ENCODE results near the gene ADM5.

Gene ADM5

DNA sequence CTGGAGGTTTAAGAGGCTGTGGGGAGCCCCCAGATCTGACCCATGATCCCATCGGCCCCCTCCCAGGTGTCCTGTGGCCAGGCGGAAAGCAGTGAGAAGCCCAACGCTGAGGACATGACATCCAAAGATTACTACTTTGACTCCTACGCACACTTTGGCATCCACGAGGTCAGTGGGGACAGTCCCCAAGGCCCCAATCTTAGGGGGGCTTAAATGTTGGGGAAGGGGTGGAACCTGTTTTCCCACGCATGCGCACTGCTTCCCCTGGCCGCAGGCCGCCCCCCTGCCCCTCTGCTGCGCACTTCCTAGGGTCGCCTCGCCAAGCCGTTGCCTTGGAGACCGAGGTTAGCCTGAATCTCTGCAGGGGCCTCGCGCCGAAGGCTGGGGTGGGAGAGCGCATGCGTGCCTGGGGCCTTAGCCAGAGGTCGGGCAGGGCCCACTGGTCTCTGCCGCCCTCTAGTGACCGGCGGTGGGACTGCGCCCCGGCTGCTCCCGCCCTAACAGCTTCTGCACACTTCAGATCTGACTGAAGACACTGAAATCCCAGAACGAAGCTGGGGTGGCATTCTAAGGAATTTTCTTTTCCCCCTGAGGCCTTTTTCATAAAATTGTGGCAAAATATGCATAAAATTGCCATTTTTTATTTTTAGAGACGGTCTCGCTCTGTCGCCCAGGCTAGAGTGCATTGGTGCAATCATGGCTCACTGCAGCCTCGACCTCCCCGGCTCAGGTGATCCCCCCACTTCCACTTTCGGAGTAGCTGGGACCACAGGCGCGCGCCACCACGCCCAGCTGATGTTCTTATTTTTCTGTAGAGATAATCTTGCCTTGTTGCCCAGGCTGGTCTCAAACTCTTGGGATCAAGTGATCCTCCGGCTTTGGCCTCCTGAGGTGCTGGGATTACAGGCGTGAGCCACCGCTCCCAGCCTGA, 8.7 kb upstream of the ADM5 start:
- DNase-seq, result peak; percentile 78

DNA sequence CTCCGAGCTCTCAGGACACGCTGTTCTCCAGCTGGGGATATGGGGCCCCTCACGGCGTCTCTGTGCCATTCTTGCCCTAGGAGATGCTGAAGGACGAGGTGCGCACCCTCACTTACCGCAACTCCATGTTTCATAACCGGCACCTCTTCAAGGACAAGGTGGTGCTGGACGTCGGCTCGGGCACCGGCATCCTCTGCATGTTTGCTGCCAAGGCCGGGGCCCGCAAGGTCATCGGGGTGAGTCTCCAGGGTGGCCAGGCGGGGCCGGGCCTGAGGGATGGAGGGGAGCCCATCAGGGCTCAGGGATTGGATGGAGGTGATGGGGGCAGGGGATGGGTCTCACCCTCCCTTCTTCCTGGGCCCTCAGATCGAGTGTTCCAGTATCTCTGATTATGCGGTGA, 7.6 kb upstream of the ADM5 start:
- DNase-seq, result no peak

DNA sequence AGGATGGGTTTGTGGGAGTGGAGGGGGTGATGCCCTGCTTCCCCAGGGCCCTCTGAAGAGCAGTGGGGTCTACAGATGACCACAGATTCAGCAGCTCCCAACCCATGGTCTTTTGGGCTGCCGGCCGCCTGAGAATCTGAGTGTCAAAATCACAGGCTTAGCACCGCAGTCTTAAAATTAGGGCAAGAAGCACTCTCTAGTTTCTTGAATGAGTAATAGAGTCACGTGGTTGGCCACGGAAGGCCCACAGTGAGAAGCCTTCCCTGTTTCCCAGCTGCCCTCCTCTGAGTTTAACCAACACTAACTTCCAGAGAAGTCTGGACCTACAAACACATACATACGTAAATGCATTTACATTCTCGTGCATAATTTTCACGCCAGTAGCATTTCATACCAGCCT, 7.1 kb upstream of the ADM5 start:
- DNase-seq, result no peak

DNA sequence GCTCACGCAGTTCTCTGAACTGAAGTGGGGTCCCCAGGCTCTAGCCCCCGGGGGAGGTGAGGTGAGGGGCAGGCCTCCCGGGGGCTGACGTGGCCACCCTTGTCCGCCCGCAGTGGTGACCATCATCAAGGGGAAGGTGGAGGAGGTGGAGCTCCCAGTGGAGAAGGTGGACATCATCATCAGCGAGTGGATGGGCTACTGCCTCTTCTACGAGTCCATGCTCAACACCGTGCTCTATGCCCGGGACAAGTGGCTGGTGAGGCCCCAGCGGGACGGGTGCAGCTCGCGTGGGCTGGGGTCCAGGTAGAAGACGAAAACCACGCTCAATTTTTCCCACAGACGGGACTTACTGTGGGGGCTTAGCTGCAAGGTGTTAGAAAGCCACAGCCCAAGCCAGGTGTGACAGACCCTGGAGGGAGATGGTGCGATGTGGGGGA, 5.6 kb upstream of the ADM5 start:
- DNase-seq, result no peak

DNA sequence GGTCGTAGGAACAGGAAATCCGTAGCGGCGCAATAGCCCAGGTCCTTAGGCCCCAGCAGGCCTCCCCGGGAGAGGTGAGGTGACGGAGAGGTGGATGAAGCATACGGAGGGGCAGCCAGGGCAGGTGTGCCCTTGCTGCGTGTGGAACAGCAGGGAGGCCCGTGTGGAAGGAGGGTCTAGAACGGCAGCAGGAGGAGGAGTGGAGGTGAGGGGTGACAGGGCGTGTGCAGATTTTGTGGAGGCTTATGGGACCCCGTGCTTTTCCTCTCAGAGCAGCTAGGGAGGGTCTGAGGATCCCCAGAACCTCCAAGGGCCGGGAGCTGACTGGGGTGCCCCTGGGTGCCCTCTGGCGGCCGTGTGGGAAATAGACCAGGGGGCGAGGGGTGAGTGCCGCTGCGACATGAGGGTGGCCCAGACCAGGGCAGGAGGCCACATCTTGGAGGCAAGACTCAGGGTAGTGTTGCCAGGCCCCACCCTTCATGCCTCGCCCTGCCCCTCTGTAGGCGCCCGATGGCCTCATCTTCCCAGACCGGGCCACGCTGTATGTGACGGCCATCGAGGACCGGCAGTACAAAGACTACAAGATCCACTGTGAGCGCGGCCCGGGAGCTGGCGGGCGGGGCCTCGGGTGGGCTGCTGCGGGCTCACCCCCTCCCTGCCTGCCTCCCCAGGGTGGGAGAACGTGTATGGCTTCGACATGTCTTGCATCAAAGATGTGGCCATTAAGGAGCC, 5.0 kb upstream of the ADM5 start:
- DNase-seq, result no peak

DNA sequence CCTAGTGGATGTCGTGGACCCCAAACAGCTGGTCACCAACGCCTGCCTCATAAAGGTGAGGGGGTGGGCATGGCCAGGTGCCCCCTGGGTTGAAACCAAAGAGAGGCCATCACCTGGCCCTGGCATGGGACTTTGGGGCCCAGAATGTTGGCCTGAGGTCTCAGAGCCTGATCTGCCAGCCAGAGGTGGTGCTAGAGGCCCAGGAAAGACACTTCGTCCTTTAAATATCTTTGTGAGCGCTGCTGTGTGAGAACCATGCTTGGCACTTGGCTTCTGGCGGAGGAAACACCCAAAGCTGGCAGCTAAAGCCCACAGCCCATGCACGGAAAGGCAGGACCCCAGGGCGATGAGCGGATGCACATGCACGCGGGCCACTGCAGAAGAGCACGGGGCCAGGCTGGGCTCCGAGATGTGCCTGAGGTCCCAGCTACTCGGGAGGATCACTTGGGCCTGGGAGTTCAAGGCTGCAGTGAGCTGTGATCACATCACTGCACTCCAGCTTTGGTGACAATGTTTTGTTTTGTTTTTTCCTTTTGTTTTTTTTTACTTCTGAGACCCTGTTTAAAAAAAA, 4.3 kb upstream of the ADM5 start:
- no peak for DNase-seq

DNA sequence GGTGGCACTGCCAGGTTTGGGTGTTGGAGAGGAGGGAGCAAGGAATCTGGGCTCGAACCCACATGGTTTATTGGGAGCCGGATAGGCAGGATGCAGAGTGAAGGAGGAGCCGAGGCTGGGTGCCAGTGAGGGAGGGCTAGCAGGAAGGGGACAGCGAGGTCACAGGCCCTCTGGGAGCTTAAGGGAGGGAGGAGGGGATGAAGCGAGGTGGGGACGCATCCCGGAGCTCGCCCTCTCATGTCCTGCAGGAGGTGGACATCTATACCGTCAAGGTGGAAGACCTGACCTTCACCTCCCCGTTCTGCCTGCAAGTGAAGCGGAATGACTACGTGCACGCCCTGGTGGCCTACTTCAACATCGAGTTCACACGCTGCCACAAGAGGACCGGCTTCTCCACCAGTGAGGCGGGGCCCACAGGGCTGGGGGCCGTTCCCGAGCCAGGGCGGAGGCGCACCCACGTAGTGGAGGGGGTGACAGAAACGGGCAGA, 3.5 kb upstream of the ADM5 start:
- no peak for DNase-seq

DNA sequence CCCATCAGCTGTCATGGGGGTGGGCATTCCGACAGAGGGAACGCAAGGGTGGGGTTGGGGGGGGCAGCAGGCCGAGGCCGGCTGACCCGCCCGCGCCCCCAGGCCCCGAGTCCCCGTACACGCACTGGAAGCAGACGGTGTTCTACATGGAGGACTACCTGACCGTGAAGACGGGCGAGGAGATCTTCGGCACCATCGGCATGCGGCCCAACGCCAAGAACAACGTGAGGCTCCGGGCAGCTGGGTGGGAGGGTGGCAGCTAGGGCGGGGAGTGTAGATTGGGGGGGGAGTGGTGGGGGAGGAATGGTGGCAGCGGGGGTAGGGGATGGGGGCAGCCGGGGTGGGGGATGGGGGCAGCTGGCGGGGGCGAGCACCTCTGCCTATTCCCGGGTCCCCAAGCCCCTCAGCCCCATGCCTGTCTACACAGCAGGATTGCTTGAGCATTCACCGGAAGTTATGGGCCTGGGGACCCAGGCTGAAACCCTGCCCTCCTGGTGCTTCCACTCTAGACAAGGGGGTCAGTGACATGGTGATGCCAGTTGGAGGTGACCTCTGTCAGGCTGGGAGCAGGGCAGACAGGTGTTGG, 2.8 kb upstream of the ADM5 start:
- no peak for DNase-seq

DNA sequence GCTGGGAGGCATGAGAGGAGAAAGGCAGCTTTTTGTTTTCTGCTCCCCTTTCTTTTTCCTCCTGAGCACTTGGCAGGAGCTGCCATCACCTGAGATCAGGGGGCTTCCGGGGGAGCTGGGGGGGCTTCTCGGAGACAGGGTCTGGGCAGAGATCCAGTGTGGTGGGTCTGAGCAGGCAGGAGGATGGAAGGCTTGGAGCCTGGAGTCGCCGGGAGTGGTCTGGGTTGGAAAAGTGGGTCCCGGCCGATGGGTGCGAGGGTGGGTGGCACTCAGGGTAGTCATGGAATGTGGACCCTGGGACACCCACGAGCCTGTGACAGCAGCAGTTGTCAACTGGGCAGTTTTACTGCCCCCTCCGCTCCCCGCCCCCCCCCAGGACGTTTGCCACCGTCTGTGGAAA, 2.2 kb upstream of the ADM5 start:
- DNase-seq, result no peak

DNA sequence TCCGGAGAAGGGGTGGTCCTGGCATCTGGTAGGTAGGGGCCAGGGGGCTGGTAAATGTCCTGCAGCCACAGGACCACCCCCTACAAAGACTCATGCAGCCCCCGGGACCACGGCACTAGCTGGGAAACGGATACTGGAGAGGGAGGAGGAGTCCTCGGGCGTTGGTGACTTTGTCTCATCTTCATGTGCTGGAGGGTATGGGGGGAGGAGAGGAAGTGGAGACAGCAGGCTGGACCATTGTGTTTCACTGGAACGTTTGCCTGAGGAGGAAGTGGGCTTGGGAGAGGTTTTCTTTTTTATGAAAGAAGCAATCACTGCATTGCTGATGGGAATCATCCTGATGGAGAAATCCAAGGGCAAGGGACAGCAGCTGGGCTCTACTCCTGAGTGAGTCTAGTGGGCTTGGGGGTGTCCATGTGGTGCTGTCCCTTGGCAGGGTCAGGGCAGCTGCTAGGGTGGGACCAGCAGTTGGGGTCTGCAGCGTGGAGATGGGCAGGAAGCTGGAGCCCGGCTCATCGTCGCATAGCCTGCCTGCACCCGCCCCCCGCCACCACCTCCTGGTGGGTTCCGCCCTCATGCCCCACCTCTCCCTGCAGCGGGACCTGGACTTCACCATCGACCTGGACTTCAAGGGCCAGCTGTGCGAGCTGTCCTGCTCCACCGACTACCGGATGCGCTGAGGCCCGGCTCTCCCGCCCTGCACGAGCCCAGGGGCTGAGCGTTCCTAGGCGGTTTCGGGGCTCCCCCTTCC, 1.7 kb upstream of the ADM5 start:
- no peak for DNase-seq

DNA sequence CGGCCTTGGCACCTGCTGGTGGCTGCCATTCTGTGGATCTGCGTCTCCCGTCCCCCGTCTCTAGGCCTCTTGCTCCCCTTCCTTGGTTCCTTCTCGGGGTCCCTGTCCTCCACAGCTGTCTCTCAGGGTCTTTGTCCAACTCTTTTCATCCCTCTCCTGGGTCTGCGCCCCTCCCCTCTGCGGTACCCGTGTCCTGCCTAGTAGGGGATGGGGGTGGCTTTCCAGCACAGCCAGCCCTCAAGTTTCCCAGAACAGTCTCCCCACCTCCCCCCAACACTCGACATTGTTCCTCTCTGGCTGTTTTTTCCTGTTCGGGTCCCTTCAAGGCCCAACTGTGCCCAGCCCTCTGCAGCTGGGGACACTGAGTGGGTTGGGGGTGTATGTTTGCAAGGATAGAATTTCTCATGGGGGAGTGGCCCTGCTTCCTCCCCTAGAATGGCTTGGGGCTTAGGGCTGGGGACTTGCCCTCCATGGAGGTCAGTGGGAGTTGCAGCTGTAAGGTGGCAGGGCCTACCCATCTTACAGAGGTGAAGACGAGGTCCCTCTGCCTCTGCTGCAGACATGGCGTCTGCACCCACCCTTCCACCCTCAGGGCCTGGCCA, 762 bp upstream of the ADM5 start:
- no peak for DNase-seq

DNA sequence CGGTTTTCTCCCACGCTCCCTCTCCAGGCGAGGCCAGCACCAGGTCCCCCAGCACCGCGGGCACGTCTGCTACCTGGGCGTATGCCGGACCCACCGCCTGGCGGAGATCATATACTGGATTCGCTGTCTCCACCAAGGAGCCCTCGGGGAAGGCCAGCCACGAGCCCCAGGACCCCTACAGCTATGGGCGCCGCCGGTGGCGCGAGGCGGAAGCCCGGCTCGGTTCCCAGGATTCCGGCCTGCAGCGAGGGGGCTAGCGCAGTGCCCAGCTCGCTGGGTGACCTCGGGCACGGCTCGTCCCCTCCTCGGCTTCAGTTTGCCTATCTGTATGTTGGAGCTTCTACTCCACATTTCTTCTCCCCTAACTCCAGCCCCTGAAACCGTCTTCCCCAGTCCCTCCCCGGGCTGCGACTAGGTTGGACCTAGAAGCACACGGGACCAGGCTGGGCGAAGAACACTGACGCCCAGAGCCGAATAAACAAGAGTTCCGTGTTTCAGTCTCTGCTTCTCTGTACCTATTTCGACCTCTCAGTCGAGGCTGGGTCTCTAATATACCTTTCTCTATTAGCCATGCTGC, 773 bp downstream of the ADM5 start:
- DNase-seq, result no peak

DNA sequence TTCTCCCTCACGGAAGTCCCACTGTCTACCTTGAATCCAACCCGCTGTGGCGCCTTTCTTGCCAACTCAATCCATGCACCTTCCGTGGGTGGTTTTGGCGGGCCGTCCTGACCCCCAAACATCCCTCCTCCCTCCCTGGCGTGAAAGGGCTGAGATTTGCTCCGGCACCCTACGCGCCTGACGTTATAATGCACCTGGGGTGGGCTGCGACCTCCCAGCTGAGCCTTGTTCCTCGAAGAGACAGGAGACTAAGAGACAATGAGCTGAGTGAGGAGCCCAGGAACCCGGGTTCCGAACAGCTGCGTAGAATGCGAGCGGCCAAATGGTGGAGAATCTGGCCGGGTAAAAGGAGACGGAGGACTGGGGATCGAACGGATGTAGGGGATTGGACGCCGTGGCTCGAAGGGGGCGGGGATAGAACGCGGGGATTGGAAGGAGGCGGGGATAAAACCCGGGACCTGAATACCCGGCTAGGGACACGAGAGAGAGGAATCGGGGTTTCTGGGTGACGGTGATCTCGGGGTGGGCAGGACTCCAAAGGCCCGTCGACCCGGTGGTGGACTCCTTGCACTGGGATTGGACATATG, 1.4 kb downstream of the ADM5 start, which contains the start of gene CPT1C:
CPT1C (plus strand) TSS at position 461 of the 587 bp plus-strand sequence. CDS start 1,137 bp downstream, outside the sequence.
- peak; percentile 92 for DNase-seq

DNA sequence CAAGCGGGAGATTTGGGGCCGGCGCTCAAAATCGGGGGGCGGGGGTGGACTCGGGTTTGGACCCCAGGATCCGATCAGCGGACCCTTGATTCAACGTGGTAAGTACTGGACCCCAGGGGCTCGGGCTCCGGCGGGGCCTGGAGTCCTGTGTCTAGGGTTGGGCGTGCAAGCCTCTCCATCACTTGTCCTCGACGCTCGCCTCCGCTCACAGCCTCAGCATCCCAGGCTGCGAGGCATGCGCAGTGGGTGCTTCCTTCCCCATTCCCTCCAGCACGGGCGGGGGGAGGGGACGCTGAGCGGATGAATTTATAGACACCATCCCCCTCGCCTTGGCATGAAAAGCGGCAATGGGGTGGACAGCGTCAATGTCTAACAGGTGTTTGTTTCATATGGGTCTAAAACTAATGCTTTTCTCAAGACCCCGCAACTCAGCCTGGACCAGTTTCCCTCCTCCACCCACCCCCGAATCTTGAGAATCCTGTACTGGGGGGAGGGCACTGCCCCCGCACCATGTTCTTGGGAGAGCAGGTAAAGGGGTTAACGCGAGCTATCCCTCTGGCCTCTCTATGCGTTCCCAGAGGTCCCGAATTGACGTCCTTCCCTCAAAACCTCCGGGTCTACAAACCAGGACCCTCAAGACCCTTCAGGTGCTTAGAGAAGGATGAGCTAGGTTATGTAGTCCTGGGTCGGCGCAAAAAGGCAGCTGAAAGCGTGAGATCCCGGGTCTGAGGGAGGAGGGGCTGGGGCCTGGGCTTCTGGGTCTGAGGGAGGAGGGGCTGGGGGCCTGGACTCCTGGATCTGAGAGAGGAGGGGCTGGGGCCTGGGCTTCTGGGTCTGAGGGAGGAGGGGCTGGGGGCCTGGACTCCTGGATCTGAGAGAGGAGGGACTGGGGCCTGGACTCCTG, 2.1 kb downstream of the ADM5 start:
- DNase-seq, result peak; percentile 74

DNA sequence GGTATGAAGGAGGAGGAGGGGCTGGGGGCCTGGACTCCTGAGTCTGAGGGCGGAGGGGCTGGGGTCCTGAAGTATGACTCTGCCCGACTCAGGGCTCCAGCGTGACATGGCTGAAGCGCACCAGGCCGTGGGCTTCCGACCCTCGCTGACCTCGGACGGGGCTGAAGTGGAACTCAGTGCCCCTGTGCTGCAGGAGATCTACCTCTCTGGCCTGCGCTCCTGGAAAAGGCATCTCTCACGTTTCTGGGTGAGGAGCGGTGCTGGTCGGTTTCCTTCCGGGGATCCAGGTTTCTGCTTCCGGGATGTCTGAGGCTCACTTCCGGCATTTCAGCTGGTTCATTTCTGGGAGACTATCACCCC, 2.7 kb downstream of the ADM5 start:
- DNase-seq, result no peak

DNA sequence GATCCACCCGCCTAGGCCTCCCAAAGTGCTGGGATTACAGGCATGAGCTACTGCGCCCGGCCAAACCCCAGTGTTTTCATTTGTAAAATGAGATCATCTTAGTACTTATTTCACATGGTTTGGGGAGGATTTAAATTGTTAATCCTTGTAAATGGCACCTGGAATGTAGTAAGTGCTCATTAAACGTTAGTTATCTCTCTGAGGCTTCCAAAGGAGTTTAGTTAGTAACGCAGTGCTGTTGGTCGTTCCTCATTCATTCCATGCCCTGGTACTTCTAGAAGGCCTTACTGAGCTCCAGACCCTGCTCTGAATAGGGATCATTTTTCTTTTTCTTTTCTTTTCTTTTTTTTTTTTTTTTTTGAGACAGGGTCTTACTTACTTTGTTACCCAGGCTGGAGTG, 6.7 kb downstream of the ADM5 start:
- no peak for DNase-seq

DNA sequence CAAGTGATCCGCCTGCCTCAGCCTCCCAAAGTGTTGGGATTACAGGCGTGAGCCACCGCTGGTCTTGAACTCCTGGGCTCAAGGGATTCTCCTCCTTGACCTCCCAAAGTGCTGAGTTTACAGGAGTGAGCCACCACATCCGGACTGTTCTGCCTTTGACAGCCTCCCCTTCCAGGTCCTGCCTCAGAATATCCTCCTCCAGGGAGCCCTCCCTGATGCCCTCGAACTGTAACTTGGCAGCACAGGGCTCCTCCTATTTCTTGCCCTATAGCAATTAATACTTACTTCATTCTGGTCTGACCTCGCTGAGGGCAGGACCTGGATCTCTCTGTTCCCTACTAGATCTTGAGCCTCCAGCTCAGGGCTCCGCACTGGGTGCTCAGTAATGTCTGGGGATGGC, 7.5 kb downstream of the ADM5 start:
- no peak for DNase-seq

DNA sequence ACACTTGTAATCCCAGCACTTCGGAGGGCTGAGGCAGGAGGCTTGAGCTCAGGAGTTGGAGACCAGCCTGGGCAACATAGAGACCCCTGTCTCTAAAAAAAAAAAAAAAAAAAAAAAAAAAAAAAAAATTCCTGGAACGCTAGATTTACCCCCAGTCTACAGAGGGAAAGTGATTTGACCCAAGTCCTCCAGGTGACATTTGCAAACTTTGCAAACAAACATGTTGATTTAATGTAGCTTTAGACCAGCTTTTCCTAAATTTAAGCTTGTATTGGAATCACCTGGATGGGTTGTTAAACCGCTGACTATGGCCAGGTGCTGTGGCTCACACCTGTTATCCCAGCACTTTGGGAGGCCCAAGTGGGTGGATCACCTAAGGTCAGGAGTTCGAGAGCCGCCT, 10.0 kb downstream of the ADM5 start:
- no peak for DNase-seq

DNA sequence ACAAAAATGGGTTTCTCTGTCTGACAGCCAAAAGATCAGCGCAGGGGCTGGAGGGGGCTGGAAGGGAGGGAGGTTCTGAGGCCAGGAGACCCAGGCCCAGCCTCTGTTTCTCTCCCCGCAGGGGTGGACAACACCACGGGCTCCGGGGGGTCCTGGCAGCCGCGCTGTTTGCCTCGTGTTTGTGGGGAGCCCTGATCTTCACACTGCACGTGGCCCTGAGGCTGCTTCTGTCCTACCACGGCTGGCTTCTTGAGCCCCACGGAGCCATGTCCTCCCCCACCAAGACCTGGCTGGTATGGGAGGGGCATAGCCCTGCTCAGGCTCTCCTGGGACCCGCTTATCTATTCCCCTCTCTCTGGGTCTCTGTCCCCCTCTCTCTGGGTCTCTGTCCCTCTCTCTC, 11.2 kb downstream of the ADM5 start:
- no peak for DNase-seq

DNA sequence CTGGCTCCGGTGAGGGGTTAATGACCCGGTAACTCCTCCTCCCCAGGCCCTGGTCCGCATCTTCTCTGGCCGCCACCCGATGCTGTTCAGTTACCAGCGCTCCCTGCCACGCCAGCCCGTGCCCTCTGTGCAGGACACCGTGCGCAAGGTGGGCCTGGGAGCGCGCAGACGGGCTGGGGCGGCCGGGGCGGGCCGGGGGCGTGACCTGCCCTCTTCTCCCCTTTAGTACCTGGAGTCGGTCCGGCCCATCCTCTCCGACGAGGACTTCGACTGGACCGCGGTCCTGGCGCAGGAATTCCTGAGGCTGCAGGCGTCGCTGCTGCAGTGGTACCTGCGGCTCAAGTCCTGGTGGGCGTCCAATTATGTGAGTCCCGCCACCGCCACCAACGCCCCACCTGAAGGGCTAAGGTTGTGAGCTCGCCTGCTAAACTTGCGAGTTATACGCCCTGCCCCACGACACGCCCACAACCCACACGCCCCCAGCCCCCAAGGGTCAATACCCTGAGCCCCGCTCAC, 11.9 kb downstream of the ADM5 start:
- DNase-seq, result no peak
